HG02943 (cell line): ENCODE measurements around the gene PSMB7.

Experiments used
- ATAC-seq: cut with Tn5 transposase; IDR thresholded peaks from one replicate; pipeline ENCODE4 v1.9.1; 2021; ENCODE audit warnings: mild to moderate bottlenecking, low read depth, moderate library complexity; ENCODE audit not compliant: unreplicated experiment

The PSMB7 gene

DNA sequence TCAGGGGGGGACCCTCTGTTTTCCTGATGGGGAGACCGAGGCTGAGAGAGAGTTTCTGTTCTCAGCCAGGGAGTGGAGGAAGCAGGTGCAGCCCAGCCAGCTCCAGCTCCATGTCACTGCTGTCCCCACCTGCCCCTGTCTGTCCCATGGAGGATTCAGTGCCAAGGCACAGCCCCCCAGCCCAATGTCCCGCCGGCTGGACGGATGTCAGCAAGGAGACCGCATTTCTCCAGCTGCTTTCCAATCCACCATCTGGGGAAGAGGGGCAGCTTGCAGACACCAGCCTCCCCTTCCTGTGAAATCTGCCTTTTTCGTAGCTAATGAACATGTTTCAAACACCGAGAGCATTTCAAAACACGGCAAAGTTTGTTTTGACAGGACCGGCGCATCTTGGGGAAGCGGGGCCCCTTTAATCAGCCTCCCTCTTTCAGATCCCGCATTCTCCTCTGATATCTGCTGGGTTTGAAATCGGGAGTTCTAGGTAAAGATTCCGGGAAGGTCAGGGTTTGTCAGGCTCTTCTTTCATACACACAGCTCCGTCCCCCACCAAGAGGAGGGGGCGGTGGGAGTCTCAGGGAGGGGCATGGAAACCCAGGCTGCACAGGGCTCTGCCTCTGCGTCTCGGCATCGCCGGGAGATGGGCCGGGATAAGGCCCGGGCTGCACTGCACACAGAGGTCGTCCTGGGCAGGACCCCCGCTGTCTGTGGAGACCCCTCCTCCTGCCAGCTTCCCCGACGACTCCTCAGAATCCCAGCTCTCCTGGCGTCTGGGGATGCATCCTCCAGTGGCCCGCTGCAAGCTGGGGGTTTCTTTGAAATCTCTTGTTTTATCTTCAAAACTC is 82.7 kb downstream of the PSMB7 start:
- ATAC-seq, result no peak

DNA sequence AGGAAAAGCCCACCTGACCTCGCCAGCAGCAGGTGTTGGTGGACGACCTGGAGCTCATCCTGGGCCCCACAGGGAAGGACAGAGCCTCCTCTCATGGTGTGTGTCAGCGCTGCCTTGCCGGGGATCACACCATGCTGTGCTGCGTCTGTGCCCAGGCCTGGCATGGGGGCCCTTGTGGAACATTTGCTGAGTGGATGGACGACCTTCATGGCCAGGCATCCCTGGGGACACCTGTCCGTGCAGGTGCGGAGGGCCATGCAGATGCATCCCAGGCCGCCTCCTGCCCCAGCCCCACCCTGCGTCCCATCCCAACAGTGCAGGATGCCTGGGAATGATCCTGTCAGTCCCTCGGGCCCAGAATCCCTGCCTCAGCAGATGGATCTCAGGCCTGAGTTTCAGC is 83.7 kb downstream of the PSMB7 start:
- ATAC-seq, result no peak

DNA sequence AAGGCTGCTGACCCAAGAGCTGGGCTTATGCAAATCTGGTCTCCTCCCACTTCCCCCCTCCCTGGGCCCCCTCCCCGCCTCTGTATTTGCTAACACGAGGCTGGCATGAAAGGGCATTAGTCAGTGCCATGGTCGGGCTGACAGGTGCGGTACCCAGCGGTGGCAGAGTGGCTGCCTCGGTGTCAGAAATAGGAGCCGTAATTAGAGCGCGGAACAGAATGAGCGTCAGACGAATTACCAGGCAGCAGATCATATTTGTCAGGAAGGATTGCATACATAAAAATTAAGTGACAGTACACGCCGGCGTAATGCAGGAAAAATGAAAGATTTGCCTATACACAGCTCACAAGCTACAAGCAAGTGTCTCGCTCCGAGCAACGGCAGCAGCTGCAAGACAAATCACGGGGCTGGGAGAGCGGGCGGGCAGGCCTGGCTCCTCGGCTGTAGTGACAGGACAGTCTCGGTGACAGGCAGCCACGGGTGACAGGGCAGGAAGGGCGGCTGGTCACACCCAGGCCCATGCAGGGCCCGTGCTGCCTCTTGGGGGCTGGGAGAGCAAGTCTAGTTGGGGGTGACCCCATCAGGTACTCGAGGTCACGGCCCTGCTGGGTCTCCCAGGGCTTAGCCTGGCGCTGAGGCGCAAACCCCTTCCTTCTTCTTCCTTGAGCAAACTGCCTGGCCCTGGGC is 85.1 kb downstream of the PSMB7 start:
- ATAC-seq, result no peak

DNA sequence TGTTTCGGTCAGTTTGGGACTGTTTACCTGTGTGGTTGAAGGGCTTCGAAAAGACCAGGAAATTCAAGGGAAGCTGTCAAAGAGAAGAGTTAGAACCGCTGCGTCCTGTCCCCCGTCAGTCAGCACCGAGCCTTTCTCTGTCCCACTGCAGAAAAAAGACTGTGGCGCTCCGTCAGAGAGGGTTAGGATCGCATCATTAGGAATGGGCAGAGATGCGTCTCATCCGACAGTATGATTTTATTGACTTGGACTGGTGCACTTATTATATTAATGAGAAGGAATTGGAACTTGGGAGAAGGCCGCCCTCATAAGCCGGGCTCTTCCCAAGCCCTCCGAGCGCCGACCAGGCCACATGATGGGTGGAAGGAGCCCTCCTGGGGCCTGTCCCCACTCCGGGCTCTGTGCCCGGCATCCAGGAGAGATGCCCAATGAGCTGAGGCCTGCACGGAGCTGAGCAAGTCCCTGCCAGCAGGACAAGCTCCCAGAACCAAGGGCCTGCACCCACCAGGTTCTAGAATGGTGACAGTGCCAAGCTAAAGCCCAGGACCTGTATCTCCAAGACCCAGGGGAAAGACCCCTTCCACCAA is 85.9 kb downstream of the PSMB7 start:
- no peak for ATAC-seq

DNA sequence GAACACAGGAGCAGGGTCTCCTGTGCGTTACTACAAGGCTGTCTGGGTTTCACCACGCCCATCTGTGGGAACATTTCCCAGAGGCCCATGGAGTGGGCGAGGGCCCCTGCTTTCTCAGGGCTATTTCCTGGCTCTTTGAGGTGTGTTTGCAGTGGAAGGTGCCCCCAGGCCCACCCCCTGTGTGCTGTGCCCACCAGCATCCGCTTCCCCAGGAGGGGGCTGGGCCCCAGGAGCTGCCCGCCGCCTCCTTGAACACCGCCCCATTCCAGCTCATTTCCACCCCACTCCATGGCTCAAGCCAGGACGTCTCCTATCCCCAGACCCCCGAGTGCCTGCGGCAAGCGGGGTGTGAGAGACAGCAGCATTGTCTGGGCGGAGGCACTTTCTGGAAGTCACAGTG is 87.0 kb downstream of the PSMB7 start:
- ATAC-seq, result no peak

DNA sequence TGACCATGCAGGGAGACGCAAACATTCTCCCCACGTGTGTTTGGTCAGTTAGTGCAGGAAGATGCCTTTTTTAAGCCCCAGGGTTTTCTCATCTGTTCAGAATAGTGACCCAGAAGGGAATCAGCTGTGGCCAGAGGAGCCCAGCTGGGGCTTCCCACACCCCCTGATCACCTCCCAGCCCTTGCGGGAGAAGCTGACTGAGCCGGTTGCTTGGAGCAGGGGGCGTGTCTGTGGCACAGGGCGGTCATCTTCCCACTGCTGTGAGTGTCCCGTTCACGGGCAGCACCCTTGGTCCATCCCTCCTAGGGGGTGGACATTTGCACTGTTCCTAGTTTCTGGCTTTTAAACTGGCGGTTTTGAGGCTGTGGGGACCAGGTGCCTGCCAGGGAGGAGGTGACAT is 87.8 kb downstream of the PSMB7 start:
- no peak for ATAC-seq

DNA sequence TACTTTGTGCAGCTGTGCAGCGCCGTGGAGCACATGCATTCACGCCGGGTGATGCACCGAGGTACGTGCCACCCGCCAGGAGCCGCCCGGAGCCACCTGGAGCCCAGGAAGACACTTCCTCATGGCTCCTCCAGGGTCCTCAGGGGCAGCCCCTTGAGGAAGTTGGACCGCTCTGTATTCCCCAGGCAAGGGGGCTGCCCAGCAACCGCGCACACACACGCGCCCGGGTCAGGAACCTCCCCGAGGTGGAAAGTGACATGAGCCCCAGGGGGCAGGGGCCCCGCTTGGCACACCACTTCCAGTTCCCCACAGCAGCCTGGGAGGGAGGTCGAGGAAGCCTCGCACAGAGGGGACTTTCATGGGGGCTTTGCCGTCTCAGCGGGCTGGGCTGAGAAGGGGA is 88.9 kb downstream of the PSMB7 start:
- ATAC-seq, result no peak

DNA sequence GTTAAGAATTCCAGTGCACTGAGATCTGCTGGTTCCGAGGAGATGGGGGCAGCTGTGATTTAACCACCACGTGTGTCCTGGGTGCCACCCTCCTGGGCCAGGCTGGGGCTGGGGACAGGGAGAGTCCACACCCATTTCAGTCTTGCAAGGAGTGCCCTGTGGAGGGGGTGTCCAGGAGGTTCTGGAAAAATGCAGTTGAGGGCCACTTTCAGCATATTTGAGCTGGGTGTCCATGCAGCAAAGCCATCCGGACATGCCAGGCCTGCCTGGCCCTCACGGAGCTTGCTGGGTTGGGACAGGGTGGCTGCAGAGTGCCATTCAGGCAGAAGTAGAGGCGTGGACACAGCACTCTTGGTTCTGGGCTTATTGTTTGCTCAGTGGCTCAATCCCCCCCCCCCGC is 89.4 kb downstream of the PSMB7 start:
- no peak for ATAC-seq

DNA sequence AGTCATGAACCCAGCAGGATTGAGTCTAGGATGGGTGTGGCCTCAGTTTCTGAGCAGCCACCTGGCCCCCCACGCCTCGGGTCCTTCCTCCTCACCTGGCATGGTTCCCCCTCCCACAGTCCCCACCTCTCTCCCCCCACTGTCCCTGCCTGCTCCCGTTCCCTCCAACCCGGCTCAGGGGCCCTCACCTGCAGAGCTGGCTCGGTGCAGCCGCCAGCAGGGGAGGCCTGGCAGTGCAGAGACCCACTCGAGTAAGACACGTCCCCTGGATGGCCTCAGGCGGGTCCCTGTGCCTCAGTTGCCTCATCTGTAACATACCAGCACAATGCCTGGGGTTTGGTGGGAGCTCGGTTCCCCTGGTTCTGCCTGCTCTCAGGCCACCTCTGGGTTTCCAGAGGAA is 91.3 kb downstream of the PSMB7 start:
- ATAC-seq, result no peak

DNA sequence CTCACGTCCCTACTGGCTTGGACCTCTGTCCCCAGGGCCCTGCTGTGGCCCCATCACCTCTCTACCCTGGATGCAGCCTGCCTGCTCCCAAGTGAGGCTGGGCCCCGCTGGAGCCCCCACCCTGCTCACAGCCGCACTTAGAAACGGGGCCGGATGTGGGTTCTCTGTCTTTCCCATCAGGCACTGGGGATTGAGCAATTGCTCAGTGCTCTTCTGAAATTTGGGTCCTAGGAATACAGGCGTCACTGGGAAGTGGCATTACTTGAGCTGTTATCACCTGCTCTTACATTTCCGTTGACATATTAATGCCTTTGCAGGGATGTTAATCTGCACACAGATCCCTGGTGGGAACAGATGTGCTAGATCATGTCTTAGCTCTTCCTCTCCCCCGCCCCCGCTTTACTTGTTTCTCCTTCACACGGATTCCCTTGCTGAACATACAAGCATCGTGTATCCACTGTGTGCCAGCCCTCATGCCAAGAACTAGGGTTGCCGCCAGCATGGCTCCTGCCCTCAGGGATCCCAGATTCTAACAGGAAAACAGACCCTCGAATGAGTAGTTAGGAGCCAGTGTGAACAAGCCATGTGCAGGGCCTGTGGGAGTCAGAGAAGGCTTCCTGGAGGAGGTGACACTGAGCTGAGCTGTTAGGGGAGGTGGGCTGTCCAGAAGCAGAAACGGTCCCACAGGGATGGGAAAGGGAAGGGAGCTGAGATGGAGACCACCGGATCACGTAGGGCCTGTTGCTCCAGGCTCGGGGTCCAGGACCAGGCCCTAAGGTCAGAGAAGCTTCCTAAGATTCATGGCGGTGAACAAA is 92.4 kb downstream of the PSMB7 start:
- no peak for ATAC-seq

DNA sequence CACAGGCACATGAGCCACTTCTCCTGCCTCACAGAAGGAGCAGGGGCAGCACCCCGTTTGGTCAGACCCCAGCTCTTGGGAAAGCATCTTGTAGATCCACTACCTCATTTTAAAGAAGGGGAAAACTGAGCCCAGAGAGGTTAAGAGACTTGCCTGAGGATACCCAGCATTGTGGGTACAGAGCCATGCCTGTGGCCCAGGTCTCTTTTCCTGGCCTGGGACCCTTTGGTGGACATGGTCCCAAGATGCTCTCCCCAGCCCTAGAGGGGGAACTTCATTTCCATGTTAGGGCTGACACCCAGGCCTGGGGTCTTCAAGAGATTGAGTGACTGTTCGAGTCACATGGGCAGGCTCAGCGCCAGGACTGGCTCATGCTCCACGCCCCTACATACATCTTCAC is 93.3 kb downstream of the PSMB7 start:
- no peak for ATAC-seq

DNA sequence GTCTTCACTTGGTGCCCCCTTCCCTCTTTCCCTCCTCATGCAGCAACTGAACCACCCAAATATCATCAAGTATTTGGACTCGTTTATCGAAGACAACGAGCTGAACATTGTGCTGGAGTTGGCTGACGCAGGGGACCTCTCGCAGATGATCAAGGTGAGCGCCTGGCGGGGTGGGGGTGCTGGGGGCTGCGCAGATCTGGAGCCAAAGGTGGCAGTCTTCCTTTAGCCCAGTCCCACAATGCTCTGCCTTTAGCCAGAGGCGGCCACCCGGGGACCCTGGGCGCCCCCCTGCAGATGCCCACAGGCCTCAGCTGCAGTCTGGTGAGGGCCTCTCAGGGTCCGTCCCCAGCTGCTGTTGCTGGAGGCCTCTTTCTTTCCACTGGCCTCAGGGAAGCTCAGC is 93.8 kb downstream of the PSMB7 start:
- no peak for ATAC-seq

DNA sequence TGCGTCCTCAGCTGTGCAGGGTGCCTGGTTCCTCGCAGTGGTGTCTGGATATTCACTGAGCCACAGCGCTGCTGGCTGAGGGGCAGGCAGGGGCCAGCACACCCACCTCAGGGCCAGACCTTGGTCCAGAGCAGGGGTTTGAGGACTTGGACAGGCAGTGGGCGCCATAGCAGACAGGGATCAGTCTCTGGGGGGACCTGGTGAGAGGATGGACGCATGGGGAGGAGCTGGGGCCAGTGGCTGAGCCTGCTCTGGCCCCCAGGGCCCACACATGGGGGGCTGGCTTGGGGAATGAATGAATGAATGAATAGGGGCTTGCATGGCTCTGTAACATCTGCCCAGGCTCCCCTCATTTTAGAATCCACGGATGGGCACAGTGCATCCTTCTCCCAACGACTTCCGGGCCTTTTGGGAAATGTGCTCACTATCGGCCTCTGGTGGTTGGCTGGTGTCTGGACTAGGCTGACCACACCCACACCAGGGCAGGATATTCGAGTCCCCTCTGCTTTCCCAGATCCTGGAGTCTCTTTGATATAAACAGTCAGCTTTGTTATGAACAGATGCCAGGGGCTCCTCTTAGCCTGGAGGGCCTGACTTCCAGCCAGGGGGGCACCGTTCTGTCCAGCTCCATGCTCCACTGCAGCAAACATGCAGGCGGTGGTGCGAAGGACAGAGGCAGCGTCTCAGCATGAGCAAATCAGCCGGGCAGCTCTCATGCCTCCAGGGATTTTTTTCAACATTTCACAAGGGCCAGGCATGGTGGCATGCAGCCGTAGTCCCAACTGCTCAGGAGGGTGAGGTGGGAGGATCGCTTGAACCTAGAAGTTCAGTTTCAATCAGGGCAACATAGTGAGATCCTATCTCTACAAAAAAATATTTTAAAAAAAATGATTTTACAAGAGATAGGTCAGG is 94.9 kb downstream of the PSMB7 start:
- ATAC-seq, result no peak

DNA sequence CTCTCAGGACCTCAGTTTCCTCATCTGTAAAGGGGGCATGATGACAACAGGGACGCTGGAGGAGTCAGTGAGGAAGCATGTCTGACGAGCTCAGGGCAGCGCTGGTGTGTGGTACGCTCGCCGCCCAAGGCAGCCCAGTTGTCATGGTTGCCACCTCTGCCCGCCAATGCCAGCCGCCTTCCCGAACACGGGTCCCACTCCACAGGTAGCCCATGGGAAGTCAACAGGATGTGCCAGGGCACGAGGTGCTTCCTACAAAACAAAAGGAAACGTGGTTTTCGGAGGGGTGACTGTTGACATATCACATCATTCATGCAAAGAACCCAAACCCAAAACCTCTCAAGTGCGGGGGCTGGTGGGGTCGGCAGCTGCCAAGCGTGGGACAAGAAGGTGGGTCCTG is 99.4 kb downstream of the PSMB7 start:
- ATAC-seq, result no peak

DNA sequence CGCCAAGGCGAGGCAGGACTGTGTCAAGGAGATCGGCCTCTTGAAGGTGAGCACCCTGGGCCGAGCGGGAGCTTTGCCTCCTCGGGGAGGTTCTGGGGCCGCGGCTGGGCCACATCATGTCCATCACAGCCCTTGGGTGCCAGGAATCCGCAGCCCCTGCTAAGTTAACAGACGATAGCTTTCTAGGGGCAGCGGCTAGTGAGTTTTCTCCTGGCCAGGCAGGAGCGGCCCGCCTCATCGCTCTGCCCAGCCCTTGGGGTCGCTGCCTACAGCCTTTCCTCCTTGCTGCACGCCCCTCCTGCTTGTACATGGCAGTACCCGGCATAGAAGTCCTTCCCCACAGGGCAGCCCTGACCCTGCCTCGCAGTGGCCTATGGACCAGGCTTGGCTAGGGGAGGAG is 101.3 kb downstream of the PSMB7 start:
- ATAC-seq, result no peak

DNA sequence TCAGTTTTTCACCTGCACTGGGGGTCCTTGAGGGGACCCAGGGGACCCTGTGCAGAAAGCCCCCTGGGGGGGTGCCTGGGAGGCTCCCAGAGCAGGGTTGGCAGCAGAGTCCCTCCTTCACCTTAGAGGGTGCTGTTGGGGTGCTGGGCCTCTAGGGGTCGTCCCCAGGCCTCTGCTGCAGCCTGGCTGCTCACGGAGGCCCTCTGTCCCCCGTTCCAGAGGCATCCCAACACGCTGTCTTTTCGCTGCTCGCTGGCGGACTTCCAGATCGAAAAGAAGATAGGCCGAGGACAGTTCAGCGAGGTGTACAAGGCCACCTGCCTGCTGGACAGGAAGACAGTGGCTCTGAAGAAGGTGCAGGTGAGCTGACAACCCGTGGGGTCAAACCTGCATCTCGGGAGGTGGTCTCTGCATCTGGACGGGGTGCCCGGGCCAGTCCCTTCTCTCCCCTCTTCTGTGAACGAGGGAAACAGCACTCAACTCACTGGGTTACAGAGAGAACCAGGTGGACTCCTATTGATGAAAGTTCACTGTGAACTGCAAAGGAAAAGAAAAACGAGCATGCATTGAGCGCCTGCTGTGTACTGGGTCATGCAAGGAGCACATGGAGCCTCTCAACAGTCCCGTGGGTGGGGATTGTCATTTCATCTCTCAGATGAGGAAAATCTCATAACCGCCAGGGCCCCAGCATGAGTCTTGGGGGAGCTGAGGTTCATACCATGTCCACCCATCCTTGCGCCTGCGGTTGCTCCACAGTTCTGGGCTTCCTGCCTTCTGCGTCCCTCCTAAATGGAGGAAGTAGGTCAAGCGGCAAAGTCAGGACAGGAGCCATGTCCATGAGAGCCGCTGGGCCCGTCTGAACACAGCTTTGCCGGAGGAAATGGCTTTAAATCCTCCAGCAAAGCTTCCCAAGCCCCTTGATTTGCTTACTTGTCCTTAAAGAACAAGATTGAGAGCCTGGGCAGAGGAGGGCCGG is 102.7 kb downstream of the PSMB7 start:
- ATAC-seq, result no peak

DNA sequence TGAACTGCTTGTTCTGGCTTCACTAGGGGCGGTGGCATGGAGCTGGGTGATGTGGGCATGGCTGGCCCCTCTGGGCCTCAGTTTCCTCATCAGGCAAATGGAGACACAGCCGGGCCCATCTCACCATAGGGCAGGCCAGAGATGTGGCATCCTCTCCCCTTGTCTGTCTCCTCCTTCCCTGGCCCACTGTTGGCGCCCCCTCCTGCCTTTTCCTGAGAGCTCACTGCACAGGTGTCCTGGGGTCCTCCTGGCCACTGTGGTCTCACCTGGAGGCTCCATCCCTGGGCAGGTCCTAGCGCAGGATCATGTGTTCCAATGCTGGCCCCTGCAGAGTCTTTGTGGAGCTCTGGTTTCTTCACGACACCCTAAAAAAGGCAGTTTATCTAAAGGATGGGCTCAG is 104.0 kb downstream of the PSMB7 start:
- no peak for ATAC-seq

DNA sequence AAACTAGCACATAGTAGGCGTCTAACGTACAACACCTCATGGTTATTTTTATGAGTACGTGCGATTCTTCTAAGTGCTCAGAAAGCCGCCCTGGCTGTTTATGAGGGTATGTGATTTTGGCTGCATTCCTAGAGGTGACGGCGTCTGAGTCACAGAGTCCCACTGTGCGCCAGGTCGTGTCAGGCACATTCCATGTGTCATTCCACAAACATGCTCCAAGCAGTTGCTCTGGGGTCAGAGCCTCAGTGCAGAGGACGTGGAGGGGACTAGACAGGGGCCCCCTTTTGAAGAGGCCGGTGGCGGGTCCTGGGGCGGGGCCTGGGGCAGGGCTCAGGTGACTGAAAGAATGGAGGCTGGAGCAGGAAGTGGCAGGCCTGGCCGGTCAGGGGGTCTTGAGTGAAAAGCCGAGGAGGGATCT is 105.6 kb downstream of the PSMB7 start:
- ATAC-seq, result no peak
